Measurements from ENCODE around the gene PDZD4.

Gene PDZD4

GRCh38 chrX:153836921-153837320 lies 6.6 kb upstream of the PDZD4 start:
- no peaks in the 10 kb centered on the region for H3K27me3 ChIP-seq (ENCODE audit: low read depth, low read length)
- H3K4me2 ChIP-seq (ENCODE audit: low read length) = no peak overlapping the region
- no peaks in the 10 kb centered on the region for H3K9me3 ChIP-seq (ENCODE audit: insufficient read depth, low read length)
- H3K4me1 ChIP-seq (ENCODE audit: low read length) = no peaks in the 10 kb centered on the region
- no peak overlapping the region for H2AFZ ChIP-seq (ENCODE audit: low read depth, low read length)
- no peaks in the 10 kb centered on the region for H4K20me1 ChIP-seq (ENCODE audit: insufficient read depth, low read length)
- H3K36me3 ChIP-seq (replicated peaks; ENCODE audit: low read depth, low read length) = no peaks in the 10 kb centered on the region
- no peak overlapping the region for H3K4me3 ChIP-seq (ENCODE audit: low read length)
- H3K79me2 ChIP-seq (ENCODE audit: low read length) = no peaks in the 10 kb centered on the region
- H3K9ac ChIP-seq (ENCODE audit: low read length) = no peak overlapping the region
- H3K27ac ChIP-seq (ENCODE audit: low read length) = no peak overlapping the region
- no peak for TF ChIP-seq EZH2phosphoT487 (IDR thresholded peaks at IDR 0.05; ENCODE audit: low read depth)
- TF ChIP-seq CTCF (IDR thresholded peaks at IDR 0.05; ENCODE audit: low read depth, low read length) = no peak

DNA sequence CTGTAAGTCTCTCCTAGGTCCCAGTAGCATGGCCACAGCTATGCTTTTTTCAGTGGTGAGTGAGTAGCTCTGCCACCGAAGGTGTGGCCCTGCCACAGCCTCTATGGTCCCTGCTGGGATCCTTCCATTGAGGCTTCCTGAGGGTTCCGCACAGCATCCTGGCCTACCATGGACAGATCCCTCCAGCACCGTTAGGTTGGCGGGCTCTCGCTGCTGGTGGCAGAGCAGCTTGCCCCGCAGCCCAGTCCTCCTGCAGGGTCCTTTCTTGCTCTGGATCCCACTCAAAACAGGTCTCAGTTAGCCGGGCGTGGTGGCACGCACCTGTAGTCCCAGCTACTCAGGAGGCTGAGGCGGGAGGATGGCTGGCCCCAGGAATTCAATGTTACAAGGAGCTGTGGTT lies 2.4 kb upstream of the PDZD4 start:
- no peak overlapping the region for H3K4me2 ChIP-seq (ENCODE audit: low read length)
- no peak overlapping the region for H3K9ac ChIP-seq (ENCODE audit: low read length)
- H3K27me3 ChIP-seq (ENCODE audit: low read depth, low read length) = no peaks in the 10 kb centered on the region
- H3K4me3 ChIP-seq (ENCODE audit: low read length) = no peak overlapping the region
- H4K20me1 ChIP-seq (ENCODE audit: insufficient read depth, low read length) = no peaks in the 10 kb centered on the region
- no peak overlapping the region for H3K27ac ChIP-seq (ENCODE audit: low read length)
- H2AFZ ChIP-seq (ENCODE audit: low read depth, low read length) = no peak overlapping the region
- no peaks in the 10 kb centered on the region for H3K4me1 ChIP-seq (ENCODE audit: low read length)
- no peaks in the 10 kb centered on the region for H3K9me3 ChIP-seq (ENCODE audit: insufficient read depth, low read length)
- no peak for TF ChIP-seq CTCF (IDR thresholded peaks at IDR 0.05; ENCODE audit: low read depth, low read length)
- TF ChIP-seq EZH2phosphoT487 (IDR thresholded peaks at IDR 0.05; ENCODE audit: low read depth) = no peak
- H3K36me3 ChIP-seq (replicated peaks; ENCODE audit: low read depth, low read length) = no peaks in the 10 kb centered on the region
- no peaks in the 10 kb centered on the region for H3K79me2 ChIP-seq (ENCODE audit: low read length)

- H3K79me2 ChIP-seq (ENCODE audit: low read length) = no peaks in the 10 kb centered on the region
- H4K20me1 ChIP-seq (ENCODE audit: insufficient read depth, low read length) = no peaks in the 10 kb centered on the region
- no peaks in the 10 kb centered on the region for H3K4me1 ChIP-seq (ENCODE audit: low read length)
- no peak overlapping the region for H3K9ac ChIP-seq (ENCODE audit: low read length)
- H3K27ac ChIP-seq (ENCODE audit: low read length) = no peak overlapping the region
- H3K9me3 ChIP-seq (ENCODE audit: insufficient read depth, low read length) = no peaks in the 10 kb centered on the region
- no peak overlapping the region for H3K4me2 ChIP-seq (ENCODE audit: low read length)
- H3K27me3 ChIP-seq (ENCODE audit: low read depth, low read length) = no peaks in the 10 kb centered on the region
- H3K4me3 ChIP-seq (ENCODE audit: low read length) = no peak overlapping the region
- TF ChIP-seq EZH2phosphoT487 (IDR thresholded peaks at IDR 0.05; ENCODE audit: low read depth) = no peak
- TF ChIP-seq CTCF (IDR thresholded peaks at IDR 0.05; ENCODE audit: low read depth, low read length) = no peak
- no peaks in the 10 kb centered on the region for H3K36me3 ChIP-seq (replicated peaks; ENCODE audit: low read depth, low read length)
- H2AFZ ChIP-seq (ENCODE audit: low read depth, low read length) = no peak overlapping the region
Measured at GRCh38 chrX:153831429-153832150, 1.2 kb upstream of the PDZD4 start.

GRCh38 chrX:153830640-153831428 lies 490 bp upstream of the PDZD4 start:
- Histone ChIP-seq H3K27ac (ENCODE audit: low read length) (no peak overlapping the region), H3K27me3 (ENCODE audit: low read depth, low read length) (no peaks in the 10 kb centered on the region), H3K4me2 (ENCODE audit: low read length) (no peak overlapping the region), H3K4me3 (ENCODE audit: low read length) (no peak overlapping the region), H3K9ac (ENCODE audit: low read length) (no peak overlapping the region), H3K4me1 (ENCODE audit: low read length) (no peaks in the 10 kb centered on the region), H3K79me2 (ENCODE audit: low read length) (no peaks in the 10 kb centered on the region), H4K20me1 (ENCODE audit: insufficient read depth, low read length) (no peaks in the 10 kb centered on the region), H2AFZ (ENCODE audit: low read depth, low read length) (no peak overlapping the region), H3K36me3 (replicated peaks; ENCODE audit: low read depth, low read length) (no peaks in the 10 kb centered on the region), H3K9me3 (ENCODE audit: insufficient read depth, low read length) (no peaks in the 10 kb centered on the region)
- TF ChIP-seq EZH2phosphoT487 (IDR thresholded peaks at IDR 0.05; ENCODE audit: low read depth) (no peak), CTCF (IDR thresholded peaks at IDR 0.05; ENCODE audit: low read depth, low read length) (no peak)
